ENCODE data around the gene SBNO2. TPM values are rescaled to one million over a fixed set of nuclear protein-coding genes. Genes with fewer than 3 reads are reported as not detected.
A peak's percentile ranks its signal among the peaks of the same experiment; 100 is the strongest.

Gene SBNO2
- total and polyA plus RNA-seq, 9 of the 15 experiments (the other 6 are each of a cell fraction or from before 2014, with no cell fraction given) = 0.01 to 46.2 (median 6.7) TPM

- TF ChIP-seq ZNF316 (IDR thresholded peaks at IDR 0.05) = no peak
- 0 out of 4 replicates have a peak, but pooled peaks of 1 of the 2 experiments have one; percentile 9 for TF ChIP-seq HDAC1 (IDR thresholded peaks at IDR 0.05)
- no peak for TF ChIP-seq ZBTB40 (IDR thresholded peaks at IDR 0.05)
- TF ChIP-seq ZBTB40 (CRISPR knock-in tag; IDR thresholded peaks at IDR 0.05) = no peak
- no peak for TF ChIP-seq LARP7 (IDR thresholded peaks at IDR 0.05)
- no peak for TF ChIP-seq PHB2 (IDR thresholded peaks at IDR 0.05; ENCODE audit: low read depth)
- TF ChIP-seq ZNF77 (CRISPR knock-in tag; IDR thresholded peaks at IDR 0.05) = no peak
- TF ChIP-seq CHD1 (IDR thresholded peaks at IDR 0.05; ENCODE audit: low read length) = peak; percentile 88
- no peak for TF ChIP-seq NR0B1 (IDR thresholded peaks at IDR 0.05; ENCODE audit: partially characterized antibody)
- TF ChIP-seq THRA (IDR thresholded peaks at IDR 0.05) = no peak
- no peak for TF ChIP-seq ZBTB26 (CRISPR knock-in tag; IDR thresholded peaks at IDR 0.05)
- TF ChIP-seq PTRF (tag; IDR thresholded peaks at IDR 0.05) = no peak
- no peak for TF ChIP-seq ATF2 (CRISPR knock-in tag; IDR thresholded peaks at IDR 0.05)
- TF ChIP-seq ZNF239 (CRISPR knock-in tag; IDR thresholded peaks at IDR 0.05) = no peak
- no peak for TF ChIP-seq ZNF3 (CRISPR knock-in tag; IDR thresholded peaks at IDR 0.05)
These were observed 32.9 kb upstream of the SBNO2 start (continued) for GRCh38 chr19:1206864-1207450.
